K562 (cell line): ENCODE data around the gene ATG4D. TPM values are rescaled to one million over a fixed set of nuclear protein-coding genes. Genes with fewer than 3 reads are reported as not detected.

Experiments used
- FIP1L1 ChIP-seq: fragments of 200-400 bp; formaldehyde crosslinking; IDR thresholded peaks from 2 replicates; pipeline ENCODE4 v1.6.1; 2018; ENCODE audit warnings: mild to moderate bottlenecking, low read depth, low read length; ENCODE audit not compliant: poor library complexity, severe bottlenecking
- HNRNPH1 ChIP-seq: fragments of 200-400 bp; formaldehyde crosslinking; optimal IDR thresholded peaks from 2 replicates; pipeline ENCODE3; 2017; ENCODE audit warnings: low read depth, mild to moderate bottlenecking, low read length, moderate library complexity
- MGA ChIP-seq: fragments of 450-650 bp; IDR thresholded peaks from 2 replicates; pipeline ENCODE4 v1.6.1; 2016; ENCODE audit warnings: mild to moderate bottlenecking, moderate library complexity
- NCOR1 ChIP-seq: fragments of 450-650 bp; IDR thresholded peaks from 2 replicates; pipeline ENCODE4 v1.6.1; 2016; ENCODE audit warnings: mild to moderate bottlenecking, moderate library complexity
- NEUROD1 ChIP-seq: fragments of 150-350 bp; IDR thresholded peaks from 2 replicates; pipeline ENCODE4 v1.6.1; 2014; ENCODE audit warnings: borderline replicate concordance, low read length, low read depth; ENCODE audit not compliant: partially characterized antibody
- NFYB ChIP-seq: IDR thresholded peaks from 2 replicates; pipeline ENCODE4 v1.6.1; 2011; ENCODE audit warnings: mild to moderate bottlenecking, moderate library complexity; ENCODE audit not compliant: insufficient read length; ENCODE audit errors: extremely low read depth
- NR1H2 ChIP-seq: sonication (generic); formaldehyde crosslinking; IDR thresholded peaks from 2 replicates; pipeline ENCODE4 v1.4.0; 2020; ENCODE audit warnings: mild to moderate bottlenecking, missing genetic modification reagents
- TAF15 ChIP-seq: fragments of 200-400 bp; formaldehyde crosslinking; IDR thresholded peaks from 2 replicates; pipeline ENCODE4 v1.6.1; 2017; ENCODE audit warnings: mild to moderate bottlenecking, low read depth, low read length, moderate library complexity
- TGIF2 ChIP-seq: sonication (generic); formaldehyde crosslinking; IDR thresholded peaks from 2 replicates; pipeline ENCODE4 v1.8.1; 2022; ENCODE audit warnings: mild to moderate bottlenecking, missing genetic modification reagents, moderate library complexity
- TRIM25 ChIP-seq: fragments of 450-650 bp; IDR thresholded peaks from 2 replicates; pipeline ENCODE4 v1.7.0; 2016; ENCODE audit warnings: borderline replicate concordance
- ZNF384 ChIP-seq: IDR thresholded peaks from 2 replicates; pipeline ENCODE4 v1.6.1; 2012; ENCODE audit warnings: low read depth, low read length, improper control_type of control experiment
- ZNF431 ChIP-seq: sonication (generic); formaldehyde crosslinking; IDR thresholded peaks from 2 replicates; pipeline ENCODE4 v1.8.0; 2022; ENCODE audit warnings: mild to moderate bottlenecking, missing genetic modification reagents
- polyA plus RNA-seq, 8 experiments: library from polyadenylated mRNA; depleted of rRNA in 4 of 8; stranded (reverse) in 5 of 8; unstranded in 3 of 8; fragments of >200 nt; fragmentation: Nextera tagmentation in 2 of 8; fragmentation: Illumina TruSeq in 1 of 8; extraction: Ambion mirVana in 2 of 8; extraction: Trizol in 1 of 8; gene quantifications; 2 replicates each; pipeline versions ENCODE4 v1.2.1 to v1.2.3, GENCODE V29; 2011 to 2014; ENCODE audit warnings: inconsistent platforms in 1 of 8, missing spikeins in 1 of 8
- total RNA-seq, 7 experiments: library from RNA; depleted of rRNA in 6 of 7; stranded (reverse); fragments of >200 nt in 6 of 7; fragmentation: Illumina TruSeq in 2 of 7; extraction: Trizol in 2 of 7; gene quantifications; 2 replicates each; pipeline versions ENCODE4 v1.2.1 to v1.2.3, GENCODE V29; 2011 to 2021; ENCODE audit warnings: low replicate concordance in 1 of 7
- TF ChIP-seq, protein P1 (sequence below): fragments of 250-450 bp; sonication (Bioruptor Pico); IDR thresholded peaks from 2 replicates; pipeline ENCODE4 v1.5.0; 2021

The ATG4D gene
- total and polyA plus RNA-seq, 9 of the 15 experiments (the other 6 are each of a cell fraction or from before 2014, with no cell fraction given) = 0.51 to 66.1 (median 22.9) TPM

GRCh38 chr19:10565567-10566407, 22.1 kb downstream of the ATG4D start, which contains the start of gene KRI1 (continued):
- TF ChIP-seq MGA (peak; percentile 95), NEUROD1 (no peak), TAF15 (no peak), ZNF431 (CRISPR knock-in tag) (no peak), TGIF2 (no peak), ZNF384 (no peak), NCOR1 (no peak), FIP1L1 (peak; percentile 23), HNRNPH1 (no peak), NFYB (no peak), TRIM25 (no peak), NR1H2 (CRISPR knock-in tag) (no peak)
- TF ChIP-seq, protein P1, sequence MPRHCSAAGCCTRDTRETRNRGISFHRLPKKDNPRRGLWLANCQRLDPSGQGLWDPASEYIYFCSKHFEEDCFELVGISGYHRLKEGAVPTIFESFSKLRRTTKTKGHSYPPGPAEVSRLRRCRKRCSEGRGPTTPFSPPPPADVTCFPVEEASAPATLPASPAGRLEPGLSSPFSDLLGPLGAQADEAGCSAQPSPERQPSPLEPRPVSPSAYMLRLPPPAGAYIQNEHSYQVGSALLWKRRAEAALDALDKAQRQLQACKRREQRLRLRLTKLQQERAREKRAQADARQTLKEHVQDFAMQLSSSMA (CRISPR knock-in tag) = no peak
